Stimulated activated CD8-positive, alpha-beta memory T cell treated with anti-CD3 and anti-CD28 coated beads, Interleukin-12 subunit alpha, Interleukin-12 subunit beta, amount 100 ng/mL, for 1 hour (primary cell): Measurements from ENCODE around the gene DOHH.

Source experiments
- DNase-seq: peaks from one replicate; pipeline ENCODE4 v3.0.0-alpha.2; 2020; ENCODE audit warnings: low read depth

The DOHH gene

DNA sequence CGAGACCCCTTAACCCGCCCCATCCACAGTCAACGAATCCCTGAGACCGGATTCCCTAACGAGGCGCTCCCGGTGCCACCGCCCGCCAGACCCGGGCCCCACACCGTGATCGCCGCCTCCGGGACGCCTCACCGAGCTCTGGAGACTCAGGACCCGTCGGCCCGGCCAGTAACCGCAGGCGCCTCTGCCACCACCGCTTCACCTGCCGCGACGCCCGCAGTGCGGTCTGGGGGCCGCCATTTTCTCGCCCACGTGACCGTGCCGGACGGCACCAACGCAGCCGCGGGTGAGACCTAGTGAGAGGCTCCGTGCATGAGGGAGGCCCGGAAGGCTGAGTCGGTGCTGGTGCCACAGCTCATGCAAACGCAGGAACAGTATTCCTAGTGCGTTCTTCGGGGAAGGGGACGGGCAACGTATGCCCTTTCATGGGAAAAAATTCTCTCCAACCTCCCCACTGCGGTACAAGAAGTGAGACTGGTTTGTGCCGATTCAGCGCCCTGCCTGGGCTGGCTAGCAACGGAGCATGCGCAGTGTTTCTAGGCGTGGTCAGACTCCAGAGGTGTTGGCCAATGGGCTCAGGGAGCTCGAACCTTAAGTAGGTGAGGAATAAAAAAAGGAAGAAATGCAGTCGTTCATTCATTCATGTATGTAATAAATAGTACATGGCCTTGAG lies at the start of gene DOHH:
Gene DOHH, minus strand, starts transcription at position 246 of the 673 bp plus-strand sequence. CDS start 3,860 bp downstream, outside the sequence.
- DNase-seq, result peak; percentile 93

DNA sequence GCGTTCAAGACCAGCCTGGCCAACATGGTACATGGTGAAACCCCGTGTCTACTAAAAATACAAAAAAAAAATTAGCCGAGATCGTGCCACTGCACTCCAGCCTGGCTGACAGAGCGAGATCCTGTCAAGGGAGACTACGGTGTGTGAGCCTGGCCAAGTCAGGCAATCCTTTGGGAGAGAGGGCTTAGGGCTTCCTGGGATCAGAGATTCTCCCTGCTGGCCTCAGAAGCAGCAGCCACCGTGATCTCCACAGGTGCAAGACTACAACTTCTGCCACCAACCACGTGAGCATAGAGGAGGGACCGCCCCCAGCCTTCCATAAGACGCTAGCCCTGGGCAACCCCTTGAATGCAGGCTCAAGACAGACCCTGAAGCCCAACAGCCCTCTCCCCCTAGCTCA lies 49.3 kb upstream of the DOHH start:
- DNase-seq, result no peak

DNA sequence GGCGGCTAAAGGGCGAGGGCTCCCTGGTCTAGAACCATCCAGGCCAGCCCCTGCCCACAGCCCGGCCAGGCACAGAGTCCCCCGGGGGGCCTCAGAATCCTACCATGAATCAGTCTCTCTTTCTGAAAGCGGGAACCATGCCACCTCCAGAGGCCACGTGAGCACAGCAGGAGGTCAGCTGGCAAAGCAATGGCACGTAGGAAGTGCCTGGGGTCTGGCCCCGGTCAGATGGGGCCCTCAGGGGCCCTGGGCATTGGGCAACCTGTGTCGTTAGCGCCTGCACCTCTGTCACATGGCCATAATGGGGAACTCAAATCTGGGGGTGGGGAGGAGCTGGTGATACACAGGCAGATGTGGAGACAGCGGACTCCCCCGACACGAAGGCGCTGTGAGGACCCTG lies 48.1 kb upstream of the DOHH start:
- no peak for DNase-seq

GRCh38 chr19:3547767-3548282 lies 47.4 kb upstream of the DOHH start:
- DNase-seq, result no peak

DNA sequence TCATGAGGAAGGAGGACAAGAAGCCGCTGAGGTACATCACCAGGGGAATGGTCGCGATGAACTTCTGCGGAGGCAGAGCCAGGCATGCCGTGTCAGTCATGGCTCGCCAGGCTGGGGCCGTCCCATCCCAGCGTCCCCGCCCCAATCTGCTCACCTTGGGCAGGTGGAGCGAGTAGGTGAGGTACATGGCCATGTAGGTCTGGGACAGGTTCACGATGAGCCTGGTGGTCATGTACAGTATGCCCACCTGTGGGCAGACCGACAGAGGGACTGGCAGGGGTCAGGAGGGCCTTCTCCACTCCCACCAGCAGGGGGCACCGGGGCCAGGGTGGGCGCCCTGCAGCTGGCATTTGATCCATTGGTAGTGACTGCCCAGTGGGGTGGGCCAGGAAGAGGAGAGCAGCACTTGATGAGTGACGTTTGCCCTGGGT lies 46.8 kb upstream of the DOHH start:
- no peak for DNase-seq

GRCh38 chr19:3546119-3546518 lies 45.6 kb upstream of the DOHH start:
- DNase-seq, result no peak

DNA sequence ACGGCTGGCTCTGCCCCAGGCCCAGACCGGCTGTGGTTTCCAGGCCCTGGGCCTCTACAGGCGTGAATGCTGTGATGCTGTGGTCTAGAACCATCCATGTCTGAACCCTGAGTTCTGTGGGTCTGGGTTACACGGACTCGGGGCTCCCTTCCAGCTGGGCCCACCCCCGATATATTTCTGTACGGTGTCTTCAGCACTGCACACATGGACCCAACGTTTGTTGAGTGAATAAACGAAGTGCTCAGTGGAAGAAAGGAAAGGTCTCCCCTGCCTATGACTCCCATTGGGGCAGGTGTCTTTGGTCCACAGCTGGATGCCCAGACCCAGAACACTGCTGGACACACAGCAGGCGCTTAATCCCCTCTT lies 45.2 kb upstream of the DOHH start:
- DNase-seq, result no peak

- peak; percentile 66 for DNase-seq
These were observed 44.5 kb upstream of the DOHH start for GRCh38 chr19:3544742-3545668.

GRCh38 chr19:3544058-3544376 lies 43.5 kb upstream of the DOHH start:
- DNase-seq, result no peak

DNA sequence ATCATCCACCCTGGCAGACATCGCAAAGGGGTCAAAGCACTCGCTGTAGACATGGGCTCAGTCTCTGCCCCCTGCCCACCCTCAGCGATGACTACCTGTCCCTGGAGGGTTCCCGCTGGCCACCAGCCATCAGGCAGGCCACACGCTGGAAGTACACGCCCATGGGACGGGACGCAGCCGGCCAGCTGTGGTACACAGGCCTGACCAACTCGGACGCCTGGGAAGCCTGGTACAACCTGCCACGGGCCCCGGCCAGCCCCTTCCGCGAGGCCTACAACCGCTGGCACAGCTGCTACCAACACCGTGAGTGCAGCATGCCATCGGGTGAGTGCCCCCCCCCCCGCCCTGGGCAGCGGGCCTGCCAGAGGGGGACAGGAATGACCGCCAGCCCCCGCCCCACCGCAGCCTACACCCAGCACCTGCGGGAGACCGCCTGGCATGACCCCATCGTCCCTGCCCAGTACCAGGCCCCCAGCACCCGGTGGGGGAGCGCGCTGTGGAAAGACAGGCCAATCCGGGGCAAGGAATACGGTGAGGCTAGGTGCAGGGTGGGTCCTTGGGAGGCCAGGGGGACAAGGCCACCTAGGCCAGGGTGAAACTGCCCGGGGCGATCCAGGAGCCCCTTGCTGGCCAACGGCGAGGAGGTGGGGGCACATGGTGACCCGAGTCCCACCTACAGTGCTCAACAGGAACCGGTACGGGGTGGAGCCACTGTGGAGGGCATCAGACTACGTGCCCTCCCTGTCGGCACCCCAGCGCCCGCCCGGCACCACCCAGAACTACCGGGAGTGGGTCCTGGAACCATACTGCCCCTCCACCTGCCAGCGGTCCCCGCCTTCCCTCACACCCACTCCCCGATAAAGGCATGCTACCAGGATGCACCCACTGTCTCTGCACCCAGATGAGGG lies 42.9 kb upstream of the DOHH start:
- no peak for DNase-seq

DNA sequence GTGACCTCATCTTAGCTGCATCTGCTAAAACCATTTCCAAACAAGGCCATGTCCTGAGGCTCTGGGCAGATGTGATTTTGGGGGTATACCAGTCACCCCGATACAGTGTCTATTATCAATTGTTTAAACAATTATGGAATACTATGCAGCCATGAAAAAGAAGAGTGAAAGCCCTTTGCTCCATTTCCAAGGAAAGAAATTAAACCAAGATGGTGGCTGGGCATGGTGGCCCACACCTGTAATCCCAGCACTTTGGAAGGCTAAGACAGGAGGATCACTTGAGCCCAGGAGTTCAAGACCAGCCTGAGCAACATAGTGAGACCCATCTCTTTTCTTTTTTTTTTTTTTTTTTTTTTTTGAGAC lies 39.3 kb upstream of the DOHH start:
- DNase-seq, result no peak

- DNase-seq, result no peak
These were observed 38.7 kb upstream of the DOHH start, which contains the start of gene TEKTIP1 for GRCh38 chr19:3538965-3539755. Gene TEKTIP1, plus strand, starts transcription at chr19:3539174. Its CDS starts 4 bp downstream, at chr19:3539178.

DNA sequence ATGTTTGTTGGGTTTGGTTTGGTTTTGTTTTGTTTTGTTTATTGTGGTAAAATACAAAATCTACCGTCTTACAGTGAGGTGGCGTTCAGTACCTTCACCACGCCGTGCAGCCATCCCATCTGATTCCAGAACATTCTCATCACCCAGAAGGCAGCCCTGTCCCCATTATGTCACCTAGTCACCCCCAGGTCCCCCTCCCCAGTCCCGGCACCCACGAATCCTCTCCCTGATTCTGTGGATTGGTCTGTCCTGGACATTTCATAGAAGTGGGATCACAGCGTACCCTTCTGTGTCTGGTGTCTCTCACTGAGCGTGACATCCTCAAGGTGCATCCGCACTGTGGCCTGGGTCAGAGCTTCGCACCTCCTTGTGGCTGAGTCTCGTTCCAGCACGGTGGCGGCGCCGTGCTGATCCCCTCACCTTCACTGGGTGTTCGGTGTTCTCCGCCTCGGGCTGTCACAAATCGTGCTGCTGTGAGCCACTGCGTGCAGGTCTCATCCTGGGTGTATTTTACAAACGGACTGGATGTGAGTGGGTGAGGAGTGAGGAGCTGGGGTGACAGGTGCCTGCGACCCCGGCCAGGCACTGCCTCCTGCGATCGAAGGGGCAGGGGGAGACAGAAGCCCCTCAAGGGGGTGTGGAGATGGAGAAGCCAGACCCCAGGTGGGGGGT lies 37.9 kb upstream of the DOHH start:
- no peak for DNase-seq

- DNase-seq, result no peak
These were observed 37.2 kb upstream of the DOHH start for GRCh38 chr19:3537438-3538240.

DNA sequence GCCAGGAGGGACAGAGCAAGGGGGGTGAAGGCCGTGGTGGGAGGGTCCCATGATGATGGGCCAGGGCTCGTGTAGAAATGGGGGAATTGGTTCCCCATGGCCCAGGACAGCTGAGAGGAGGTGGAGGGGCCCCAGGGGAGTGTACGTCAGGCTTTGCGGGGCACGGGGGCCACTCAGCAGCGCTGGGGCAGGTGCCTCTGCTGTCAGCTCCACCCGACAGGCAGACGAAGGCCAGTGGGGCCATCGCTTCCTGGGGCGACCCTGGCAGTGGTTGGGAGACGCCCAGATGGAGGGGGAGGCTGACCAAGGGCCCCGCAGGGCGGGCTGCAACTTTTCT lies 36.6 kb upstream of the DOHH start:
- DNase-seq, result no peak

DNA sequence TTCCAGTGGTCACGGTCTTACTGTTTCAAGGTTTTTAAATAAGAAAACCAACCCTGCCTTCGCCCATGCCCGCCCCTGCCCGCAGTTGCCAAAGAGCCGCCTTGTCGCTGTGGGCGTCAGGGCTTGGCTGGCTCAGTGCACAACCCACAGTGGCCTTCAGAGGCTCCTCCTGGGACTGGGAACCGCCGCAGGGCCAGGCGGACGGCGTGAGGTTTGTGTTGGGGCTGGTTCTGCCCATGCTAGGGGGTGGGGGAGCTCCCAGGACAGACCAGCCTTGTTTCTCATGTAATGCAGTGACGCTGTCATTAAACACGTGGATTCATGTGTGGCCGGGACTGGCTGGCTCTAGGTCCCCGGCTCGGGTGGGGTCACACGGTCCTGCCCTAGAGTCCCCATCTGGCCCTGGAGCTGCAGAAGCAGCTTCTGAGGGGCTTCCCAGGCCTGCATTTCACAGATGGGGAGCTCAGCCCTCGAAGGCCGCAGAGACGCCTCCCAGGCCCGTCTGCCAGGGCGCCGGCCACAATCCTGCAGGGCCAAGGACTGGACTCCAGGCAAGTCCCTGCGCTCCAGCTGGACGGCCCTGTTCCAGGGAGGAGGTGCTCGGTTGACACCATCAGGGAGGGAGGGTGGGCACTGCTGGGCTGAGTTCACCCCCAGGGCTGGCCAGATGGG lies 36.1 kb upstream of the DOHH start:
- no peak for DNase-seq

DNA sequence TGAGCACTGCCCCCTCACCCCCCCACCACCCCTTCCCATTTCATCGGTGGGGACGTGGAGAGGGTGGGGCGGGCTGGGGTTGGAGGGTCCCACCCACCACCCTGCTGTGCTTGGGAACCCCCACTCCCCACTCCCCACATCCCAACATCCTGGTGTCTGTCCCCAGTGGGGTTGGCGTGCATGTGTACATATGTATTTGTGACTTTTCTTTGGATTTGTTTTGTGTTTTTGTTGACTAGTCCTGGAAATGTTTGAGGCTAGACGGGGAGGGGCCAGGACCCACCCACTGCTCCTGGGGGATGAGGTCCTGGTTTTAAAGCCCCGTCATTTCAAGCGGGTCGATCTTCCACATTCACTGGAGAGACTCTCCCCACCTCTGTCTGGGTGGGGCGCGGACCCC lies 35.5 kb upstream of the DOHH start:
- DNase-seq, result no peak

GRCh38 chr19:3535563-3535965 lies 35.1 kb upstream of the DOHH start:
- DNase-seq, result no peak

DNA sequence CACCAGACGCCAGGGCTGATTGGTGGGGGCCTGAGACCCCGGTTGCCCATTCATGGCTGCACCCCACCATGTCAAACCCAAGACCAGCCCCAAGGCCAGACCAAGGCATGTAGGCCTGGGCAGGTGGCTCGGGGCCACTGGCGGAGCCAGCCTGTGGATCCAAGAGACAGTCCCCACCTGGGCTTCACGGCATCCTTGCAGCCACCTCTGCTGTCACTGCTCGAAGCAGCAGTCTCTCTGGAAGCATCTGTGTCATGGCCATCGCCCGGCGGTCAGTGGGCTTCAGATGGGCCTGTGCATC lies 34.7 kb upstream of the DOHH start:
- no peak for DNase-seq
